ENCODE measurements around the gene CHD5.

CHD5 gene

DNA sequence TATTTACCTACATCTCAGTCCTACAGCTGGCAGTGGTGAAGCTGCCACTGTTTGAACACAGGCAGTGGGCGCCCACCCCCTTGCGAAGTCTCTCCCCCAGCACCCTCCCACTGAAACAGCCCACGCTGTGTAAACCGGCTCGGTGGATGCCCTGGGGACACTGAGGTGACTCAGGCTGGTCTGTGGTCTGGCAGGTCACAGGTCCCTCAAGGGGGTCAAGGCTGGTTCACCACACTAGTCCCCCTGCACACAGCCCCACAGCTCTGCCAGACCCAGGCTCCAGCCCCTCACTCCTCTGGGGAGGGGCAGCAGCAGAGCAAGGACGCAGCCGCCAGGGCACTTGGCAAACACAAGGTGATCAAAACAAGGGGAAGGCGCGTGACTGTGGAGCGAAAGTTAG lies 7.6 kb downstream of the CHD5 start:
- DNase-seq = no peak

DNA sequence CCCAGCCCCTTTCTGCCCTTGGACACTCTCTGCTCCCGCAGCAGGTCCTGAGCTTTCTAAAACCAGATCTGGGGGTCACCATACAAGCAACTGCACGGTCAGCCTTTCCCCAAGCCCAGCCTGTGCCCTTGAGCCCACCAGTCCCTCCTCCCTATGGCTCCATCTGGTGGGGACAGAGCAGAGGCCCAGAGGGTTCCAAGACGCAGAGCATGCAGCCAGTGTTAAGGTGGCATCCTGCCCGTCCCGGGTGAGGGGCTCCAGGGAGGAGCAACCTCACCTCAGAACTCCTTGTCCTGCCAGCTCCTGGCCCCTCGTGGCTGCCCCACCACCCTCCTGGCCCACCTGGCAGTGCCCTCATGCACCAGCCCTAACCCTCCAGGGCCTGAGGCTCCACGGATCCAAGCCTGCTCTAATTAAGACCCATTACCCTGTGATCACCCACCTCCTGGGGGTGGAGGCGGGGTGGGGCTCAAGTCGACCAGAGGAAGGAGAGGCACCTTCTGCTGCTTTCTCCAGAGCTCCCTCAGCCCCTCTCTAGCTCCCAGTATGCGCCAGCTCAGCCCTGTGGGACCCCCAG lies 8.5 kb downstream of the CHD5 start:
- DNase-seq = no peak

DNA sequence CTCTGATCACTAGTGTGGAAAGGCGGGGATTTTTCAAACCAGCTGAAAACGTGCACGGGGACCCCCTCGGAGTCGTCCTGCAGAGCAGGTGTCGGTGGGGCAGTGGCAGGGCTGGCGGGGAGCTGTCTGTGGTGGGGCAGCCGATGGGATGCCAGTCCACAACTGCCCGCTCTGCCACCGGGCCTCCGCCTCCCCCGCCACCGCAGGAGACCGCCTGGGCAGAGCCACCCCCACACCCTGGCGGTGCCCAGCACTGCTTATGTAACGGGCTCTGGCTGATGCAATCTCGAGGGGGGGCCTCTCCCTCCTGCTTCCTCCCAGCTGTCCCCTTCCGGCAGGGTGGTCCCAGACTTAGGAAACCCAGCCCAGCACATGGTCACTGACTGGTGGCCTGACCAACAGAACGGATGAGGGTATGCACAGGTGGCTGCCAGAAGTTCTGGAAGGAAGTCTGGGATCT lies 9.3 kb downstream of the CHD5 start:
- no peak for DNase-seq

DNA sequence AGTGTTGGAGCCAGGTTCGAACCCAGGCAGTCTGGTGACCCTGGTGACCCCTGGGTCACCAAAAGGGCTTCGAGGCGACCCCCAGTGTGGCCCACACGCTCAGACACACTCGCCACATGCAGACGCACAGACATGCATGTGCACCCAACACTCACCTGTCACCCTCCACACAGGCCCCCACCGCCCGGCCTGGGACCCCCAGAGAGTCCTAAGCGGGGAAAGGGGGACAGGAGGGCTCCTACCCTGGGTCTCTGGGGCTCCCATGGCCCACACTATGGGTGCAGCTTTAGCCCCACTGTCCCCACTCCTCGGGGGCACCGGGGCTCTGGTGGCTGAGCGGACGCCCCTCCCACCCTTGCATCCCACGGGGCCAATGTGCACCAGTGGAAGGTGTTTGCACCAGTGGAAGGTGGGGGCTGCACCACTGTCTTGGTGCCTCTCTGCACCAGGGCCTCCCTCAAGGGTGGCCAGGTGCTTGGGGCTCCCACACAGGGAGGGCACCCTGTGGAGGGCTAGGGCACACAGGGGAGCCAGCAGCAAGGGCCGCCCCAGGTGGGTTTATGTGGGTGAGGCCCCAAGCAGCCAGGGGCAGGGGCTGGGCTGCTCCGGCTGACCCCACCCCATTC lies 9.9 kb downstream of the CHD5 start:
- DNase-seq = no peak

DNA sequence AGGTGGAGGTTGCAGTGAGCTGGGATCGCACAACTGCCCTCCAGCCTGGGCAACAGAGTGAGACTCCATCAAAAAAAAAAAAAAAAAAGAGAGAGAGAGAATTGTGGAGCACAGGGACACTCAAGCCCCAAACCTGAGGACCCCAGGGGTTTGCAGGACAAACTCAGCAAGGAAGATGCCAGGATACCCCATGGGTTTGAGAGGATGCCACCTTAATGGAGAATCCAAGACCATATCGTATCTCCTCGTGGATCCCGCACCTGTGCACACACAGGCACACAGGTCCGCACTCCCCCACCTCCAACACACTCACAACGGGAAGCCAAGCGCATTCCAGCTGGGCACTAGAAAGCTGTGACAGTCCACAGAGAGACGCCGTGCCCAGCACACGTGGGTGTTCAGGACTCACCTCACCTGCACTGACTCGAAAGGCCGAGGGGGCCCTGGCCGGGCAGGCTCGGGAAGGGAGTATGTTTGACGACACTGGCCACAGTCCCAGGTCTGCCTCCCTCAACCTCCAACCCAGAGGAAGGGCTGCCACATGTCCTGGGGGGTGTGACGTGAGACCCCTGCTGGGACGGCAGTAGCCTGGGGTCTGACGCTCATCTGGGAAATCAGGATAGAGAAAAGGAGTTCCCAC lies 11.1 kb downstream of the CHD5 start:
- DNase-seq = no peak

DNA sequence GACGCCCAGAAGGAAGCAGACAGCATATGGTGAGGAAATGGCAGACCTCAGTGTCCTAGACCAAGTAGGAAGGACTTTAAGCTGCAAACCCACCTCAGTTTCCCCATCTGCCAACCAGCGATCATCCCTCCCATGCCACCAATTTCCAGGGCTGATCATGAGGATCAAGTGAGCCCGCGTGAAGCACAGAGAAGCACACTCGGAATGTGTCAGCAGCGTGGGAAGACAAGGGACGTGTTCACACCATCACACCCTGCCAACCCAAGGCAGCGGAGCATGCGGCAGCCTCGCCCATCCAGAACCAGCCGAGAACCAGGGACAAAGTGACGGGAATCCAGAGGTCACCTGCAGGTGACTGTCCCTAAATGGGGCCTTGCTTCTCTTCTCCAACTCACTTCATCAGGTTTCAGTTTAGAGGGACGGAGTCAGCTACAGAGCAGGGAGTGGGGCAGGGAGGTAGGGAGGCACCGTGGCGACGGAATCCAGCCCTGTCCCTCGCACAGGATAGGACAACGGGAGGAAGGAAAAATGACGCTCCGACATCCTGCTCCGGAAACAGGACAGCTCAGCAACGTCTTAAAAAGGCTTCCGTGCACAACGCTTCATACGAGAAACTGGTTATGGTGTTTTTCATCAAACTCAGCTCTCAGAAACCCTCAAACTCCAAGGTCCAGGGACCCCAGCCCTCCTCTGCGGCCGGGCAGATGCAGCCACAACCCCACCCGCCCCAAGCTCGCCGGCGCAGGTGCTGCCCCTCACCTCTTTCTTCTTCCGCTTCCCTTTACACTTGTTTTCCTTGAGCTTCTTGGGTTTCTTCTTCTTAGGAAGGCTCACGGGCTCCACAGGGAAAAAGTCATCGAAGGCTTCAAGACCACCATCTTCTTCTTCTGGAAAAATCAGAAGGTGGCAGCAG lies 12.5 kb downstream of the CHD5 start:
- no peak for DNase-seq

DNA sequence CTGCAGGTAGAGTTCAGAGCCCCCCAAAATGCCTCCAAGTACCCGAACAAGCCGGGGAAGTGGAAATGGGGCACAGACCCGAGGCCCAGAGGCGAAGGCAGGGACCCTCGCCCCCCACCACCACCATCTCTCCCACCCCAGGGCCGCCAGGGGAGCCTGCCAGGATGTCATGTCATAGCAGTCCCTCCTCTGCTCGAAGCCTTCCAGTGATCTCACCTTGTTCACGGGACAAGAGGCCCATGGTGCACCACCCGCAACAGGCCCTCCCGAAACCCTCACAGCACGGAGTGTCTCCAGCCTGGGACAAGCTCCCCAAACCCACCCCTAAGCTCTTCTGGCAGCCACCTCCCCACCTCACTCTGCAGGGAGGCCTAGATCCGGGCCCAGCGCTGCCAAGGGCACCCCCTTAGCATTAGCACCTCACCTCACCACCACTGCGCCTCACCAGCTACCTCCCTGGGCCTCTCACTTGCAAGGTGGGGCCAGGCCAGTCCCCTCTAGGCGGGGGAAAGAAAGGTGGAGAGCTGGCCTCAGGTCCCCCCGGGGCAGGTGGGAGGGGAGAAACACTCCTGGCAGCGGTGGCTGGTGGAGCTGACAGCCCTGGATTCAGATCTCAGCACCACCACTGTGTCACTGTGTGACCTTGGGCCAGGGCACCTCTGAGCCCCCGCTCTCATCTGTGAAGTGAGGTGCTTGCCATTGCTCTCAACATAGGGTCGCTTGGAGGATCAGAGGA lies 13.3 kb downstream of the CHD5 start:
- DNase-seq = no peak

DNA sequence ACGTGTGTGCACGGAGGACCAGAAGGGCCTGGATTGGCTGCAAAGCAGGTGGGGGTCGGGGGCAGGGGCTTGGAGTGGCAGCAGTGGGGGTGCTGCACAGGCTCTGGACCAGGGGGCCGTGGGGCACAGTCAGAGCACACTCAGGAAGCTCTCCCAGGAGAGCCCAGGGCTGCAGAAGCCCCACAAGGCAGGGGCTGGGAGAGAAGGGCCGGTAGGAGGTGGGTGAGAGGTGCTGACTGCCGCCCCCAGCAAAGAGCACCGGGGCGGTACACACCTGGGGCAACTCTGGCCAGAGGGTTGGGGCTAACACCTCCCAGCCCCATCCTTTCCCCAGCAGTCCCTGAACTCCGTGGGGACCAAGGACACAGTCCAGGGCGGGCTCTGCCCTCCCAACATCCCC lies 13.9 kb downstream of the CHD5 start:
- DNase-seq = no peak

DNA sequence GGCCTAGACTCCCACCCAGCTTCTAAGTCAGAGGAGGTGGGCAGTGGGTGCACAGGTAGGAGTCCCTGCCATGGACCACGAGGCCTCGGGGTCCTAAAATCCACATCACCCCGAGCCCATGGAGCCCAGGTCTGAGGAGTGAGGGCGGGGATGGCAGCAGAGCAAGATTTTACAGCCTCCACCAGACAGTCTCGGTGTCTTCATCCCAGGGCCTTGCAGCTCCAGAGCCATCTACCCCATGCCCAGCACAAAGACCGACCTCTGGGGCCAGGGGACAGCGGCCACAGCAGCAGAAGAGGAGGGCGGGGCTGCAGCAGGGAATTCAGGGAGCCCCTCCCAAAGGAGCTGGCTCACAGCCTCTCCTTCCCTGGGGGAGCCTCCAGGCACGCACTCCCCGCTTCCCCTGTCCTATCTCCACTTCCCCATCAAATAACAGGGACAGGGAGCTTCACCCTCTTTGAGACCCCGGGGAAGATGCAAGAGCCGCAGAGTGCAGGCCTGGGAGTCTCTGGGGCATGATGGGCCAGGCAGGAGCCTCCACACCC lies 14.6 kb downstream of the CHD5 start:
- no peak for DNase-seq

DNA sequence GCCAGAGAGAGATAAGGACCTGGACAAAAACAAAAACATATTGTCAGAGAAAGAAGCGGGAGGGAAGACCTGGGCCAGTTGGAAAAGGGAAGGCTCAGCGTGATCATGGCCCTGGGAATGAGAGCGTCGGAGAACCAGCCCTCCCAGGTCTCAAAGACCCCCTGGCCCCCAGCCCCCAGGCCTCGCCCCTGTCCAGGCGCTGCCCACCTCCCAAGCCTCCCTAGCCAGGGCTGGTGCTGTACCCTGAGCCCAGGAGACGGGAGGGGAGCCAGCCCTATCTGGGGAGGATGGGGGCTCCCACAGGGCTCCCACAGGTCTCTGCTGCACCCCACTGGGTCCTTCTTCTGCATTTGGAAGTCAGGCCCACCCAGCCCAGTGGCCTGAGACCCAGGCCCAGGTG lies 15.1 kb downstream of the CHD5 start:
- DNase-seq = no peak

DNA sequence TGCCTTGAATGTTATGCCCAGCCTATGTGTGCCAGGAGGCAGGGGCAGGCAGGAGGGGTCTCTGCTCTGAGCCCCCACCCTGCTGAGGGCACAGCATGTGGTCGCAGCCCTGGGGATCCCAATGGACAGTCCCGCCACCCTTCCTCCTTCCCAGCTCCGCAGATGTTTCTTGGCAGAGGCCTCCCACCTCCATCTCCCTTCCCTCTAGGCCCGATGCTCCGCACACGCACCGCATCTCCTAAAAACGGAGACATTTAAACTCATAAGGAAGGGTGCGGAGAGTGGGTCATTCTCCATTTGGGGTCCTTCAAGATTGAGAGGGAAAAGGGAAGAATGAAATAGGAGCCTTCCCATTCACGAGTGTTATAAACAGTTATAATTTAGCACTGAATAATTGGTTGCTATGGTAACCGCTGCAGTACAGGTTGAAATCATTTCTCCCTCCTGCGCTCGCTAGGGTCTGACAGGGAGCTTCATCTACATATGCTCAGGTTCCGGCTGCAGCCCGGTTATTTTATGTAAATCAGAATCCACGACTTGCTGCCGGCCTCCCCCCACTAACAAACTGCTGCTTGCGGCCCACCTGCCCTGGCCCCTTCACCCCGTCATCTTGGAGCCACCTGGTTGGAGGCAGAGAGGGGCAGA lies 16.0 kb downstream of the CHD5 start:
- DNase-seq = no peak

DNA sequence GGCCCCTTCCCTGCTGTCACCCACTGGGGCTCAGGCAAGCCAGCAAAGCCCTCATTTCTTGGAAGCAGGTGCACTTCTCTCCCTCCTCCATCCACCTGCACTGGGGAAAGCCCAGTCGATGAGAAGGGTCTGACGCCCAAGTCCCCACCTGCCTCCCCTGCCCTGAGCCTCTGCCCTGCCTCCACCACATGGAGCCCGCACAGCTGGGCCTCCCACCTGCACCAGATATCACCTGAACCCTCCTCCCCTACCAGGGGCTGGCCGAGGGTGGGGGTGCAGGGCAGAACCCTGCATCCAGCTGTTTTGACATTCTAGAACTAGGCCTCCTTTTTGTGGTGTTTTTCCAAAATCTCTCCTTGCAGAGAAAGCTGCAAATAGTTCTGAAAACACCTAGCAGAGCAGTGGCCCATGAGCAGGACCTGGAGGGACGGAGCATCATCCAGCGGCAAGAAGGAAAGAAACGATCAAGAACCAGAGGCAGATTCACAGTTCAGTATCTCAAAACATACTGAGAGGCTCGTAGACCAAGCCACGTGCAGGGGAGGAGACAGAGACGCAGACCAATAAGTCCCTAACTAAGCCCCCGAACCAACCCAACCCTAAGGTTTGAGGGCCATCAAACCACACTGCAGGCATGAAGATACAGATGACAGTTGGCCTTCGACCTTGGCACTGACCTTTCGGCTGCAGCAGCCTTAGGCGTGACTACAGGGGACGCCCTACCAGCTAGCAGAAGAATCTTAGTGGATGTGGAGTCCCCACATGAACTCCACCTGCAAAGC lies 16.7 kb downstream of the CHD5 start:
- no peak for DNase-seq

DNA sequence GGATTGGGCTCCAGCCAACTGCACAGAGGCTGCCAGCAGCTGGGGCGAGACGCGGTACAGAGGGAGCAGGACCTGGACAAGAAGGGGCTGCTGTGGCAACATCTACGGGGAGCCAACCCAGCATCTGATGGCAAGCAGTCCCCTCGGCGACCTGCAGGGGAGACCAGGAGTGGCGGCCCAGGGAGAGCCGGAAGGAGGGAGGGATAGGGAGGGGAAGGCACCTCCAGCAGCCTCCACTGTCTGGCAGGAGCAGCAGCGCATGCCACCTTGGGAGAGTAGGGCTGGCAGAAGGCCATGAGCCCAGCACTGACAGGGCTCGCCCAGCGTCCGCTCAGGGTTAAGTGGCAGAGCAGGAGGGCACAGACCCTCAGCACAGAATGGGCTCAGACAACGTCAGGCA lies 17.3 kb downstream of the CHD5 start:
- DNase-seq = no peak

DNA sequence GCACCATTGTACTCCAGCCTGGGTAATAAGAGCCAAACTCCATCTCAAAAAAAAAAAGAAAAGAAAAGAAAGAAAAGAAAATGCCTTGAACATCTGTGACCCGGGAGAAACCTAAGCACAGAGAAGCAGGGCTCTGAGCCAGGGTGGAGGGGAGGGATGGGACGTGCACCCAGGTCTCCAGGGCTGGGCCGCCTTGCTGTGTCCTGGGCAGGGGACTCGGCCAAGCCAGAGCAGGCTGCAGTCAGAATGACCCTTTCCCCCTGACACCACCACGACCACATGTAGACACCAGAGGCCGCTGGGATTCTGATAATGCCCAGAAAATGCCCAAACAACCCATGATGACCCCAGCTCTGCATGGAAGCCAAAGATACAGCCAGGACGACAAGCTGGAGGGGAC lies 17.8 kb downstream of the CHD5 start:
- no peak for DNase-seq

DNA sequence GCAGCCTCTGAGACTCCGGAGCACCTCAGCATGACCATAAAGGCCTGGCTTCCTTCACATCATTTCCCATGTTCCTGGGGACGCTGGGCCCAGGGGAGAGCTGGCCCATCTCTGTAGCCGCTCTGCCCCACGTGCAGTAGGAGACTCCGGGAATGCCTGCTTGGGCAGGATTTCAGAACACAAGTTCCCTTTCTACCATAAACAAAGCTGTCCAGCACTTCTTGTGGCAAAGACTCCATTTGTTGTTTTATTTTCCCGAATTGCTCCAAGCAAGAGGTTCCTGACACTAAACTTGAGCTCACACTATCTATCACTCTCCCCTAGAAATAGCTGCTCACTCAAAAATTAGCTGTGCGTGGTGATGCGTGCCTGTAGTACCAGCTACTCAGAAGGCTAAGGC lies 21.9 kb downstream of the CHD5 start:
- no peak for DNase-seq

DNA sequence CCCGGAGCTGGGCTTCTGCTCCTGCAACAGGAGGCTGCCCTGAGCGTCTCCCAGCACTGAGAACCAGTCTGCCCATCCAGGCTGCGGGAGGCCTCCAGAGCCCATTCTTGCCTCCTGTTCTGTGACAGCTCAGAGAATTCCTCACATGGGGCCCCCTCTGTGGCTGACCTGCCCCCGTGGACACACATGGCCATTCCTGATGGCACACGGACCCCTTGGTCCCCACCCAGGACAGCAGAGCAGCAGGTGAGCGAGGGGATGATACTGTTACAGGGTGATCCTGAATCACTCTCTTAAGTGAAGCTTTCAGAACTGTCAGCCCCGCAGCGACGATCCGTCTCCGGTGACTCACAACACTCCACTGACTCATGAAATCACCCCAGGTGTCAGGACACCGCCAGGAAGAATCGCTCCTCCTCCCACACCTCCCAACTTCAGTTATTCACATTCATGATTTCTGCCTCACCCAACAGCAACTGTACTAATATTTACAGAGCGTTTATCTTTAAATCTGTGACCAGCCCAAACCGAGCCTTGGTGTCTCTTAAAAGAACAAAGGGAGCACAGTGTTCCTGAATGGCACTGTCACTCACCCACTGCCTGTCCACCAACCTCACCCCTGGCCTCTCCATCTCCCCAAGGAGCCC lies 22.5 kb downstream of the CHD5 start:
- peak; percentile 27 for DNase-seq

DNA sequence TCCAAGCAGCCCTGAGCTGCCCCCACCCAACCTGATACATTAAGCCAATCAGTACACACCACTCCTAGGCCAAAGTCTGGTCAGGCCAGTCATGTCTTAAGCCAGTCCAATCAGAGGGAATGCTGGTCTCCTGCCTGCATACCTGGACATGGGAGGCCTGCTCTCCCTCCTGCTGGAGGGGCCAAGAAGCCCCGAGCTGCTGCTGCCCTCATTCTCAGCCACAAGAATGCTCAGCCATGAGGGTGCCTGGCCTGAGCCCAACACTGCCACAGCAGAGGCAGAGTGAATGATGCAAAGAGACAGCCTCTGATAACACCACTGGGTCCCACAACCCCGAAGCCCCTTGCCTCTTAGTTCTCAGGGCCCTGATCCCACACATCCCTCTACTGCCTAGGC lies 23.0 kb downstream of the CHD5 start:
- DNase-seq = no peak

DNA sequence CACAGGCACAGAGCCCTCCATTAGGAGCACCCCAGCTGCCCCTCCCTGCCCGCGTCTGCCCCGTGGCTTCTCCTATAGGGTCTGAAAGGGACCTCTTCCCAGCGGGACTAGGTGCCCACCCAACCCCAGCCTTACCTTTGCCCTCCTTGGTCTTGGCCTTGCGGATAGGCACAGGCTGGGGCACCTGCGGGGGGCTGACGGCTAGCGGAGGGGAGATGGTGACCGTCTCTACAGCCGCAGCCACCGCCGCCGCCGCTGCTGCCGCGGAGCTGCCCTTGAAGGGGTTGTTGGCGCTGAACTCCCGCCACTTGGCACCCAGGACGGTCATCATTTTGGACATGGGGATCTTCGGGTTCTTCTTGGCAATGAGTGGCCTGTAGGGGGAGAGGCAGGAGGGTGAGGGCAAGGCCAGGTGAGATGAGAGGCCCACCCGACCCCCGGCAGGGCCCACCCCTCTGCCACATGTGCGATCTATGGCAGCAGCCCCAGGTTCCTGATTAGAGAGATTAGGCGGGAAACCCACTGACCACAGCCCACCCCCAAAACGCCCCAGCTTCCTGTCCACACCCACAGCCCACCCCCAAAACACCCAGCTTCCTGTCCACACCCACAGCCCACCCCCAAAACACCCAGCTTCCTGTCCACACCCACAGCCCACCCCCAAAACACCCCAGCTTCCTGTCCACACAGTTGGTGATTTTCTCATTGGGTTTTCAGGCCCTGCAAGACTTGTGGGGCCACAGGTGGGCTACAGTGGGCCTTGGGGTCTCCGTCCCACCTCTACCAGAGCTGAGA lies 25.4 kb downstream of the CHD5 start:
- DNase-seq = no peak

DNA sequence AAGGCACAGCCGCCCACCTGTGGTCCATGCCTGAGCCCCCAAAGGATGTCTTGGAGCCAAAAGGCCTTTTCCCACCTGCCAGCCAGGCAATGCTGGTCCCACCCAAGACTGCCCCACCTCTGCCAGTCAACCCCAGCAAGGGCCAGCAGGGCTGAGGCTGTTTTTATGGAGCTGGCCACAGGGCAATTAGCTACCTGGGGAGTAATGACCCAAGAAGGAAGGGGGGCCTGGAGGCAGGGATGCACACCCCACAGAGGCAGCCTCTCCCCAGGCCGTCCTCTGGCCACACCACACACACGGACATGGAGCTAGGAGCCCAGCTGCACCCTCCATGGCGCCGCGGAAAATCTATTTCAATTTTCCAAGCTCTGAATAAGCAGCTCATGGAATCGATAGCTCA lies 27.2 kb downstream of the CHD5 start:
- no peak for DNase-seq

DNA sequence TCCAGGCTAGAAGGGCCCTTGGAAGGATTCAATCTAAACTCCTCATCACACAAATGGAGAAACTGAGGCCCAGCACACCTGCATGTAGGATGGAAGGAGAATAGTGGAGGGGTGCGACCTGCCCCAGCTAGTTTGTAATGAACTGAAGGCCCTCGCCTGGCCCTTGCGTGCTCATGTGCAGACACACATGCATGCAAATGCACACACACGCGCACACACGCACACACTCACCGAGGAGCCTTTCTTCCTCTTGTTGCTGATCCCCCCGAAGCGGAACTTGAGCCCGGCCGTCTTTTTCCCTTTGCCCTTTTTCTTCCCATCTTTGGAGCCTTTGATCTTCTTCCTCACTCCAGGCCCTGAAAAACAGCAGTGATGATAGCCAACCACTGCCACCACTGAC lies 27.9 kb downstream of the CHD5 start:
- no peak for DNase-seq

Measured in fibroblast of skin of right quadriceps (primary cell).